Colonic mucosa (tissue), 4 donors: ENCODE measurements around the gene ISYNA1. TPM values are rescaled to one million over a fixed set of nuclear protein-coding genes. Genes with fewer than 3 reads are reported as not detected.

Source experiments
- DNase-seq: peaks from one replicate; pipeline ENCODE4 v3.0.0-alpha.2; 2020
- H3K27ac ChIP-seq: fragments of 200-600 bp; one replicate; pipeline ENCODE4 v1.8.0; 2021
- H3K27me3 ChIP-seq: fragments of 200-600 bp; one replicate; pipeline ENCODE4 v1.8.0; 2021
- H3K36me3 ChIP-seq: fragments of 200-600 bp; one replicate; pipeline ENCODE4 v1.8.0; 2021
- H3K4me1 ChIP-seq: fragments of 200-600 bp; one replicate; pipeline ENCODE4 v1.8.0; 2021; ENCODE audit warnings: mild to moderate bottlenecking
- H3K4me3 ChIP-seq: fragments of 200-600 bp; one replicate; pipeline ENCODE4 v1.8.0; 2021
- H3K9ac ChIP-seq, 2 donors: one replicate each; pipeline ENCODE4 v1.7.0; 2013; ENCODE audit warnings: control low read depth in 2 of 2, low read depth in 2 of 2, low read length in 2 of 2
- H3K9me3 ChIP-seq: fragments of 200-600 bp; one replicate; pipeline ENCODE4 v1.8.0; 2021
- CTCF ChIP-seq: fragments of 200-600 bp; IDR thresholded peaks from one replicate; pipeline ENCODE4 v1.8.0; 2022; ENCODE audit warnings: antibody characterized with exemption, mild to moderate bottlenecking
- intact Hi-C: fragments of 100-400 bp; cut with DNase I; formaldehyde crosslinking; loops from one replicate; pipeline ENCODE4 v1.14.1; 2022
- total RNA-seq, 2 donors: library from RNA; stranded (reverse); fragmentation: NEBNext Ultra II Directional in 1 of 2; extraction: Animal tissue kit (Norgen Biotek cat#: 25700) in 1 of 2; gene quantifications; one replicate each; pipeline ENCODE4 v1.2.1, GENCODE V29; 2021
- donor health status: healthy.
- donor health status: DM: no; HTN: no; CAD: no.
- donor health status: DM: no; HTN: no; CAD: no.

The ISYNA1 gene
- total RNA-seq, 2 donors from 2014 or later: 17.7 to 25.7 TPM

GRCh38 chr19:18420930-18421329 lies 17.0 kb downstream of the ISYNA1 start:
- no peak for DNase-seq
- Histone ChIP-seq H3K36me3 (no peaks in the 10 kb centered on the region), H3K27me3 (peaks cover 13% of the 10 kb centered on the region), H3K4me1 (peaks cover 28% of the 10 kb centered on the region), H3K4me3 (peak overlapping the region; percentile 73), H3K9me3 (no peaks in the 10 kb centered on the region), H3K9ac (peak overlapping the region in 1 of 2 donors; percentile 24), H3K27ac (peak overlapping the region; percentile 79)
- no peak for TF ChIP-seq CTCF
- intact Hi-C loops: no loop called here

DNA sequence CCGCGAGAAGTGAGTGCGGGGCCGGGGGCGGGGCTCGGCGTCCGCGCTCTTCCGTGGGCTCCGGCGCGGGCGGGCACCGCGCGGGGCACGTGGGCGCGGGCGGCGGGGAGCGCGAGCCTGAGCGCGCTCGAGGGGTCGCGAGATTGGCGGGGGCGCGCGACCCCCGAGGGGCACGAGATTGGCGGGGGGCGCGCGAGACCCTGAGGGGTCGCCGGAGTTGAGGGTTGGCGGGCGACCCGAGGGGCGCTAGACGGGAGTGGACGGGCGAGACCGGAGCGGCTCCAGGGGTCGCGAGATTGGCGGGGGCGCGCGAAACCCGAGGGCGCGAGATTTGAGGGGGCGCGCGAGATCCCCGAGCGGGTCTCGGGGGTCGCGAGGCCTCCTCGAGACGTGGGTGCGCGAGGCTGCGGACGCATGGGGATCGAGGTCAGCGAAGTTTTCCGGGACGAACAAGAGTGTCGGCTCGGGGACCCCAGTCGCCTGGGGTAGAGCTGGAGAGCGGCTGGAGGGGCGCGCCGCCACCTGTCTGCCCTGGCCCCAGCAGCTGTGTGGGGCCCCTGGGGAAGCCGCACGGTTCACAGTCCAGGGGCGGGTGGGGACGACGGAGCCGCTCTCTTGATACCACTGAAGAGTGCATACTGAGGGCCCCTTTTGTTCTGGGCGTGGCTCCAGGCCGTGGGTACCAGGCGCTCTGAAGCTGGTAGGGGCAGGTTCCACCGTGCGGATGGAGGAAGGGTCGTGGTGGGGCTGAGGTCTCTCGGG lies 18.1 kb downstream of the ISYNA1 start:
- TF ChIP-seq CTCF: no peak
- Histone ChIP-seq H3K4me3 (peak overlapping the region; percentile 73), H3K9ac (peak overlapping the region; percentile 63 to 88), H3K27me3 (peaks cover 13% of the 10 kb centered on the region), H3K4me1 (peaks cover 28% of the 10 kb centered on the region), H3K36me3 (no peaks in the 10 kb centered on the region), H3K27ac (peak overlapping the region; percentile 79), H3K9me3 (no peaks in the 10 kb centered on the region)
- intact Hi-C loops: loop anchor here (10.0 kb wide), 1 partner anchor 215 kb away; the partner anchor contains the start of gene RAB3A
- DNase-seq: peak; percentile 74

GRCh38 chr19:18419195-18419698 lies 18.7 kb downstream of the ISYNA1 start, which contains the start of gene SSBP4:
TSS of gene SSBP4 (plus strand) at chr19:18419398. CDS start at chr19:18419649, 251 bp downstream.
- peak; percentile 74 for DNase-seq
- intact Hi-C loops: loop anchor here (10.0 kb wide), 1 partner anchor 214 kb away; the partner anchor contains the start of gene RAB3A
- peak within 1 kb of the TSS; percentile 79 for H3K27ac ChIP-seq
- H3K9ac ChIP-seq: peak within 1 kb of the TSS; percentile 81 to 88
- H3K27me3 ChIP-seq: peaks cover 13% of the 10 kb centered on the region
- H3K9me3 ChIP-seq: no peaks in the 10 kb centered on the region
- peak within 1 kb of the TSS; percentile 73 for H3K4me3 ChIP-seq
- H3K36me3 ChIP-seq: no peaks in the 10 kb centered on the region
- TF ChIP-seq CTCF: no peak
- H3K4me1 ChIP-seq: peaks cover 28% of the 10 kb centered on the region

DNA sequence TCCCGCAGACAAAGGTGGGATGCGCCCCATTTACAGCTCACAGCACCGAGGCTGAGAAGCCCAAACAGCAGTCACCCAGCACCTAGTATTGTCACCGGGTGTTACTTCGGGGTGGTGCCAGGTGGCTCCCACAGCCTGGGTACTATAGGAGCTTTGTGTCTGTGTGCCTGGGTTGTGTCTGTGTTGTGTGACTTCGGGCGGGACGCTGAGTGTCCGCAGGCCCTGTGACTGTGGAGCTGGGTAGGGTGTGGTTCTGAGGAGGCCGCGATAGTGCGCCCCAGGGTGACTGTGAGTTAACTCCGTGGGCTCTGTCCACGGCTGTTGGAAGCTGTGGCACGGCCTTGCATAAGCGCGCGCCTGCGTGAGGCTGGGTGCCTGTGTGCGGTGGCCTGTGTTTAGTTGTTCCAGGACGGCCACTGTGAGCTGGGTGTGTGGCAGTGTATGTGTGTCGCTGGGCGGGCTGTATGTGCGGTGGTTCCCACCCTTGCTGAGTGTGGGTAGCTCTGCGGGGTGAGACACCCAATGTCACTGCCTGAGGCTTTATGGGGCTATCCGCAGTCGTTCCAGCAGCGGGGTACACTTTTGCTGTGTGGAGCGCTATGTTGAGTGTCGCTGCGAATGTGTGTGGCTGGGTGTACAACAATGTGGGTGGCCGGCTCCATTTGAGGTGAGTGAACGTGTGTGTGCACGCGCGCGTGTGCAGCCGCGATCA lies 19.3 kb downstream of the ISYNA1 start:
- Histone ChIP-seq H3K4me3 (peak overlapping the region; percentile 73), H3K9me3 (no peaks in the 10 kb centered on the region), H3K27me3 (peaks cover 13% of the 10 kb centered on the region), H3K9ac (peak overlapping the region; percentile 30 to 81), H3K4me1 (peaks cover 28% of the 10 kb centered on the region), H3K36me3 (no peaks in the 10 kb centered on the region), H3K27ac (peak overlapping the region; percentile 79)
- DNase-seq: peak; percentile 62
- no peak for TF ChIP-seq CTCF
- intact Hi-C loops: loop anchor here (10.0 kb wide), 1 partner anchor 214 kb away; the partner anchor contains the start of gene RAB3A

GRCh38 chr19:18418029-18418482 lies 19.9 kb downstream of the ISYNA1 start:
- Histone ChIP-seq H3K4me3 (peak overlapping the region; percentile 28), H3K36me3 (no peaks in the 10 kb centered on the region), H3K4me1 (peaks cover 28% of the 10 kb centered on the region), H3K9ac (peak overlapping the region; percentile 16 to 81), H3K9me3 (no peaks in the 10 kb centered on the region), H3K27me3 (peaks cover 13% of the 10 kb centered on the region), H3K27ac (peak overlapping the region; percentile 79)
- no peak for DNase-seq
- no peak for TF ChIP-seq CTCF
- intact Hi-C loops: loop anchor here (10.0 kb wide), 1 partner anchor 213 kb away; the partner anchor contains the start of gene RAB3A
